ENCODE measurements around the gene MLH1. TPM values are rescaled to one million over a fixed set of nuclear protein-coding genes. Genes with fewer than 3 reads are reported as not detected.

The MLH1 gene
- total and polyA plus RNA-seq, 10 of the 15 experiments (the other 5 are each of a cell fraction or from before 2014, with no cell fraction given), result 58.6 to 109 (median 81.4) TPM

DNA sequence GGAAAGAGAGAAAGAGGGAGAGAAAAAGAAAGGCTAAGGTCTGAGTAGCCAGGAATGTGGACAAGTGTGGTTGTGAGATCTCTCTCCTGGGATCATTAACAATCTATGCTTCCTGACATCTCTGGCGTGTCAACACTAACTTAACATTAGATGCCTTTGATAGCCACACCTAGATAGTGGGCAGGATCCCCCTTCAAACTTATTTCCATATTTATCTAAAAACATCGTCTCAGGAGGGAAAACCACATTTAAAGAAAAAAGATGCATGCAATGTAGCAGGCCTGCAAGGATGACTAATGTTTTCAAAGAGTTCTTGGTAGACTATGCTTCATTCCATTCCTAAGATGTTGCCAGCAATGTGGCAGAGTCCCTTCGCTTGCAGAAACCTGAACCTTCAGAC is 80.9 kb downstream of the MLH1 start:
- CTCF ChIA-PET, result no interaction called here
- no peak overlapping the region for H3K4me3 ChIP-seq
- H3K9me3 ChIP-seq (replicated peaks; ENCODE audit: control insufficient read depth, insufficient read depth, low read length), result no peaks in the 10 kb centered on the region
- intact Hi-C loops (cut with micrococcal nuclease; ENCODE audit: unreplicated experiment), result no loop called here
- in situ Hi-C loops (cut with MboI), result no loop called here
- no peaks in the 10 kb centered on the region for H3K4me1 ChIP-seq (ENCODE audit: control insufficient read depth, insufficient read depth, low read length)
- 98% methylated on average over 3 of the region's 3 CpGs for WGBS (ENCODE audit: insufficient coverage, insufficient replicate concordance, low lambda C conversion rate, missing lambda C conversion rate)
- SMC1A ChIA-PET (ENCODE audit: uncharacterized antibody, unreplicated experiment), result interaction anchor here (1.0 to 1.3 kb wide), 2 partner anchors 11 to 20 kb away, joined by 3 to 4 read pairs; no protein-coding TSS in a partner anchor
- no peak for FAIRE-seq
- RAD21 ChIA-PET (ENCODE audit: unreplicated experiment), result interaction anchor here (1.1 kb wide), 1 partner anchor 116 kb away, joined by 3 read pairs; no protein-coding TSS in a partner anchor
- POLR2A ChIA-PET, result no interaction called here
- H3K36me3 ChIP-seq (ENCODE audit: control insufficient read depth in 2 of 2, insufficient read depth in 2 of 2, low read length in 1 of 2), result peaks cover 0 to 4% of the 10 kb centered on the region in 2 experiments; a peak in 2 of 4 replicates
- H3K79me2 ChIP-seq (ENCODE audit: control insufficient read depth, insufficient read depth, low read length), result no peaks in the 10 kb centered on the region
- no peak overlapping the region for H2AFZ ChIP-seq (ENCODE audit: control insufficient read depth, low read depth, low read length)
- TF ChIP-seq RAD51 (IDR thresholded peaks at IDR 0.05) (no peak), POLR2A (IDR thresholded peaks at IDR 0.05; ENCODE audit: low read depth, low read length) (no peak), EP300 (IDR thresholded peaks at IDR 0.05; ENCODE audit: borderline replicate concordance in 1 of 2, control insufficient read depth in 1 of 2, low read depth in 2 of 2, low read length in 2 of 2) (no peak), FOXM1 (IDR thresholded peaks at IDR 0.05; ENCODE audit: low read depth, low read length) (no peak), CREM (IDR thresholded peaks at IDR 0.05; ENCODE audit: low read depth) (no peak), NFIC (IDR thresholded peaks at IDR 0.05; ENCODE audit: low read depth, low read length) (no peak), RCOR1 (conservative IDR thresholded peaks at IDR 0.05; ENCODE audit: low read depth, low read length) (no peak), PML (IDR thresholded peaks at IDR 0.05; ENCODE audit: low read length) (no peak), NBN (IDR thresholded peaks at IDR 0.05) (no peak), TBL1XR1 (IDR thresholded peaks at IDR 0.05; ENCODE audit: low read depth, low read length) (no peak), CREB1 (IDR thresholded peaks at IDR 0.05; ENCODE audit: low read depth) (no peak), POLR2AphosphoS2 (IDR thresholded peaks at IDR 0.05; ENCODE audit: low read depth, low read length) (no peak), EZH2 (IDR thresholded peaks at IDR 0.05; ENCODE audit: borderline replicate concordance, control insufficient read depth, low read depth, low read length) (no peak), KLF5 (IDR thresholded peaks at IDR 0.05; ENCODE audit: partially characterized antibody) (no peak), HDAC2 (IDR thresholded peaks at IDR 0.05) (no peak)
- TF ChIP-seq, protein P1, sequence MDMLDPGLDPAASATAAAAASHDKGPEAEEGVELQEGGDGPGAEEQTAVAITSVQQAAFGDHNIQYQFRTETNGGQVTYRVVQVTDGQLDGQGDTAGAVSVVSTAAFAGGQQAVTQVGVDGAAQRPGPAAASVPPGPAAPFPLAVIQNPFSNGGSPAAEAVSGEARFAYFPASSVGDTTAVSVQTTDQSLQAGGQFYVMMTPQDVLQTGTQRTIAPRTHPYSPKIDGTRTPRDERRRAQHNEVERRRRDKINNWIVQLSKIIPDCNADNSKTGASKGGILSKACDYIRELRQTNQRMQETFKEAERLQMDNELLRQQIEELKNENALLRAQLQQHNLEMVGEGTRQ (IDR thresholded peaks at IDR 0.05; ENCODE audit: borderline replicate concordance, low read depth, low read length), result no peak
- TF ChIP-seq, protein P2, sequence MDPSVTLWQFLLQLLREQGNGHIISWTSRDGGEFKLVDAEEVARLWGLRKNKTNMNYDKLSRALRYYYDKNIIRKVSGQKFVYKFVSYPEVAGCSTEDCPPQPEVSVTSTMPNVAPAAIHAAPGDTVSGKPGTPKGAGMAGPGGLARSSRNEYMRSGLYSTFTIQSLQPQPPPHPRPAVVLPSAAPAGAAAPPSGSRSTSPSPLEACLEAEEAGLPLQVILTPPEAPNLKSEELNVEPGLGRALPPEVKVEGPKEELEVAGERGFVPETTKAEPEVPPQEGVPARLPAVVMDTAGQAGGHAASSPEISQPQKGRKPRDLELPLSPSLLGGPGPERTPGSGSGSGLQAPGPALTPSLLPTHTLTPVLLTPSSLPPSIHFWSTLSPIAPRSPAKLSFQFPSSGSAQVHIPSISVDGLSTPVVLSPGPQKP (IDR thresholded peaks at IDR 0.05; ENCODE audit: low read depth, low read length), result no peak
- TF ChIP-seq, protein P3, sequence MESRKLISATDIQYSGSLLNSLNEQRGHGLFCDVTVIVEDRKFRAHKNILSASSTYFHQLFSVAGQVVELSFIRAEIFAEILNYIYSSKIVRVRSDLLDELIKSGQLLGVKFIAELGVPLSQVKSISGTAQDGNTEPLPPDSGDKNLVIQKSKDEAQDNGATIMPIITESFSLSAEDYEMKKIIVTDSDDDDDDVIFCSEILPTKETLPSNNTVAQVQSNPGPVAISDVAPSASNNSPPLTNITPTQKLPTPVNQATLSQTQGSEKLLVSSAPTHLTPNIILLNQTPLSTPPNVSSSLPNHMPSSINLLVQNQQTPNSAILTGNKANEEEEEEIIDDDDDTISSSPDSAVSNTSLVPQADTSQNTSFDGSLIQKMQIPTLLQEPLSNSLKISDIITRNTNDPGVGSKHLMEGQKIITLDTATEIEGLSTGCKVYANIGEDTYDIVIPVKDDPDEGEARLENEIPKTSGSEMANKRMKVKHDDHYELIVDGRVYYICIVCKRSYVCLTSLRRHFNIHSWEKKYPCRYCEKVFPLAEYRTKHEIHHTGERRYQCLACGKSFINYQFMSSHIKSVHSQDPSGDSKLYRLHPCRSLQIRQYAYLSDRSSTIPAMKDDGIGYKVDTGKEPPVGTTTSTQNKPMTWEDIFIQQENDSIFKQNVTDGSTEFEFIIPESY (IDR thresholded peaks at IDR 0.05), result no peak
- TF ChIP-seq, protein P4, sequence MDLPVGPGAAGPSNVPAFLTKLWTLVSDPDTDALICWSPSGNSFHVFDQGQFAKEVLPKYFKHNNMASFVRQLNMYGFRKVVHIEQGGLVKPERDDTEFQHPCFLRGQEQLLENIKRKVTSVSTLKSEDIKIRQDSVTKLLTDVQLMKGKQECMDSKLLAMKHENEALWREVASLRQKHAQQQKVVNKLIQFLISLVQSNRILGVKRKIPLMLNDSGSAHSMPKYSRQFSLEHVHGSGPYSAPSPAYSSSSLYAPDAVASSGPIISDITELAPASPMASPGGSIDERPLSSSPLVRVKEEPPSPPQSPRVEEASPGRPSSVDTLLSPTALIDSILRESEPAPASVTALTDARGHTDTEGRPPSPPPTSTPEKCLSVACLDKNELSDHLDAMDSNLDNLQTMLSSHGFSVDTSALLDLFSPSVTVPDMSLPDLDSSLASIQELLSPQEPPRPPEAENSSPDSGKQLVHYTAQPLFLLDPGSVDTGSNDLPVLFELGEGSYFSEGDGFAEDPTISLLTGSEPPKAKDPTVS (IDR thresholded peaks at IDR 0.05; ENCODE audit: low read depth, low read length), result no peak
- no peak for DNase-seq (ENCODE audit: low read depth, low spot score)
- H3K4me2 ChIP-seq (ENCODE audit: control insufficient read depth, insufficient read depth), result no peak overlapping the region
- H3K27ac ChIP-seq (ENCODE audit: control insufficient read depth, insufficient read depth), result no peak overlapping the region
- no peak for ATAC-seq
- no peaks in the 10 kb centered on the region for H3K27me3 ChIP-seq (replicated peaks in 1 of 2; ENCODE audit: control insufficient read depth in 2 of 2, insufficient read depth in 2 of 2, low read length in 1 of 2)
- H4K20me1 ChIP-seq (ENCODE audit: control insufficient read depth, insufficient read depth), result no peaks in the 10 kb centered on the region
- H3K9ac ChIP-seq (ENCODE audit: control insufficient read depth, insufficient read depth, low read length), result no peak overlapping the region
- no TSS peak for BruUV-seq (replicated peaks)

All from GM12878 (cell line).